GM12872 (cell line): ENCODE data around the gene CBX2.

Experiments used
- TF ChIP-seq, protein P1 (sequence below): IDR thresholded peaks from 3 replicates; pipeline ENCODE4 v1.5.1; 2011; ENCODE audit warnings: low read depth, mild to moderate bottlenecking, low read length, moderate library complexity; ENCODE audit not compliant: insufficient read depth

Gene CBX2

DNA sequence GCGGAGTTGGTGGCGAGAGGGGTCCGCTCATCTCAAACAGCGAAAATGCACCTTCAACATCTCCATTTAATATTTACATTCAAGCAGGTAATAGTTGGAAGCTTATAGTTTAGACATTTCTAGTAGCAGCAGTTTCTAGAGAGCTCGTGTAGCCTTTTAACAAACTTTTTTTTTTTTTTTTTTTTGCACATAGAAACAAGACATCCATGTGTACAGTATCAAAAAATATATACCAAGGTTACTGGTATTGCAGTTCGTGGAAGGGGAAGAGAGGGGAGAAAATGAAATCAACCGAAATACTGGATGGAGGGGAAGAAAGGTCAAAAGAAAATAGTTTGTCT, 55.1 kb downstream of the CBX2 start:
- TF ChIP-seq, protein P1, sequence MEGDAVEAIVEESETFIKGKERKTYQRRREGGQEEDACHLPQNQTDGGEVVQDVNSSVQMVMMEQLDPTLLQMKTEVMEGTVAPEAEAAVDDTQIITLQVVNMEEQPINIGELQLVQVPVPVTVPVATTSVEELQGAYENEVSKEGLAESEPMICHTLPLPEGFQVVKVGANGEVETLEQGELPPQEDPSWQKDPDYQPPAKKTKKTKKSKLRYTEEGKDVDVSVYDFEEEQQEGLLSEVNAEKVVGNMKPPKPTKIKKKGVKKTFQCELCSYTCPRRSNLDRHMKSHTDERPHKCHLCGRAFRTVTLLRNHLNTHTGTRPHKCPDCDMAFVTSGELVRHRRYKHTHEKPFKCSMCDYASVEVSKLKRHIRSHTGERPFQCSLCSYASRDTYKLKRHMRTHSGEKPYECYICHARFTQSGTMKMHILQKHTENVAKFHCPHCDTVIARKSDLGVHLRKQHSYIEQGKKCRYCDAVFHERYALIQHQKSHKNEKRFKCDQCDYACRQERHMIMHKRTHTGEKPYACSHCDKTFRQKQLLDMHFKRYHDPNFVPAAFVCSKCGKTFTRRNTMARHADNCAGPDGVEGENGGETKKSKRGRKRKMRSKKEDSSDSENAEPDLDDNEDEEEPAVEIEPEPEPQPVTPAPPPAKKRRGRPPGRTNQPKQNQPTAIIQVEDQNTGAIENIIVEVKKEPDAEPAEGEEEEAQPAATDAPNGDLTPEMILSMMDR, result no peak

GRCh38 chr17:79833744-79834564, 56.0 kb downstream of the CBX2 start:
- TF ChIP-seq, protein P1, result no peak

DNA sequence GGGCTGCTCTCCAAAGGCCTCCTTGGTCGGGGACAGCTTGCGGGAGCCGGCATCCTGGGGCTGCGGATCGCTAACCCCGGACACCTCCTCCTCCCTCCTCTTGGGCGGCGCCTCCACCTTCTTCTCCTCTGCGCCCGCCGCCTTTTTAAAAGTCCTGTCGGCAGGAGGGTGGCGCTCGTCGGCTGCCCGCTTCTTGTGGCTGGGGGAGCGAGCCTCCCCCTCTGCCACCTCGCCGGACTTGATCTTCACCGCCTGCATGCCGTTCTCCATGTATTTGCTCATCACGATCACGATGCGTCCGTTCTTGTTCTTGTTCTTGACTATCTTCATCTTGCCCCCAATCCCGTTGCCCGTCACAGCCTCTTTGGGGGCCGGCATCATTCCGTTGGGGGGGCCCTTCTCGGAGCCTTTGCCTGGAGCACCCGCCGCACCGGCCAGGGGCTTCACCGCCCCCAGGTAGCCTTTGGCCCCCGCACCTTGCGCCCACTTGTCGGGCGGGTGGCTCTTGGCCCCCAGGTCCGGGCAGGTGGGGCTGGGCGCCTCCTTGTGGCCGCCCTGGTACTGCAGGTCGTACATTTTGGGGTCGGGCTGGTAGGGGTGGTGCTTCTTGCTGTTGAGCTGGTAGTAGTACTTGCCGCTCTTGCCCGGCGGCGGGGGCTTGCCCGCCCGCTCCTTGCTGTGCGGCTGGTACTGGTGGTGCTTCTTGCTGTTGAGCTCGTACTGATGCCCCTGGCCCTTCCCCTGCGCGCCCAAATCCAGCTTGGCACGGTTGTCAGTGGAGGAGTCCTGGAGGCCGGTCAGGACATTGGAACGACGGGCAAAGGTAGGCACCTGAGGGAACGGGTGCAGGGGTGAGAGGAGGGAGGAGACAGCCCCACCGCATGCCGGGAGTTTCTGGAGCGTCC, 56.9 kb downstream of the CBX2 start:
- TF ChIP-seq, protein P1, result peak; percentile 73

DNA sequence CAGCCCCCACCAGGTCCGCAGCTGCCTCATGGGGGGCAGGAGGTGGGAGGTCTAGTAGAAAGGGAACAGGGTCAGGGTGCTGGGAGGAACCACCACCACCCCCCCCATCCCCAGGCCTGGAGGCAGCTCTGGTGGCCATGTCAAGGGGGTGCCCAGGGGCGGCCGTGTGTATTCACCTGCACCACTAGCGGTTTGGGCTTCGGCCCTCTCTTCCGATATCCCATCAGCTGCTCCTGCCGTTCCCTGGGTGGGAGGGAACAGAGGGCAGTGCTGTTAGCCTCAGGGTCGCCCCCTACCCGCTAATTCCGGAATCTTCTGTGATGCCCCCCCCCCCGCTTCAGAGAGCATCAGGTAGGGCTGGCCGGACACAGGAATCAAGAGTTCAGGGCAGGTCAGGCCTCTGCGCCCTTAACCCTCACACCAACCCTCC, 57.5 kb downstream of the CBX2 start:
- TF ChIP-seq, protein P1, result no peak

DNA sequence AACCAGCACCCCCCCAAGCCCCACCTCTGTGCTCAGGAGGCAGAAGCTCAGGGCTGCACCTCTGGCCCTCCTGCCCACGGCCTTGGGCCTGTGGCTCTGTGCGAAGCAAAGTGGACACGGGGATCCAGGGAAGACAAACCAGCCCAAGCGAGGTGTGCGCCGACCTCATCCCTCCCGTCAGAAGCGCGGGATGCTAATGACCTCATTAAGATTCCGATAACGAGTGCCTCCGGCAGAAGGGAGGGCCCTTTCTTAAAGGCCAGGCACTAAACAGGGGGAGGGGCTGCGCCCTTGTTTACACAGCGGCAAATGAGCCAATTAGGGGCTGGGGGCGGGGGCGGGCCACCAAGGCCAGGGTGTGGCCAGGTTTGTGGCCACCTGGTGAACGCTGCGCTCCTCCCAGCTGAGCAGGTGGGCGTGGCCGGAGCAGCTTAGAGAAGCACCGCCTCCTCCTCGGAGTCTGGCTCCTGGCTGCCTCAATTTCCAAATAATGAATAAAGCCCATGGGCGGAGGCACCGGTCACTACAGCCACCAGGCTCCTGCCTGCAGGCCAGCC, 58.1 kb downstream of the CBX2 start:
- TF ChIP-seq, protein P1, result no peak

GRCh38 chr17:79836510-79836971, 58.6 kb downstream of the CBX2 start:
- TF ChIP-seq, protein P1, result no peak
